ENCODE data around the gene HOXB13. TPM values are rescaled to one million over a fixed set of nuclear protein-coding genes. Genes with fewer than 3 reads are reported as not detected.

HOXB13 gene
- 10 to 100 TPM in 1 of 2 donors, not detected in 1; 11.7 TPM for total RNA-seq

GRCh38 chr17:48728232-48729231 is at the start of gene HOXB13:
Gene HOXB13 (minus strand): TSS chr17:48728750. CDS start chr17:48728593, 157 bp downstream.

GRCh38 chr17:48722915-48723422 is 5.6 kb downstream of the HOXB13 start, which contains the start of gene PRAC2:
Gene PRAC2 (plus strand): TSS chr17:48723185. CDS start chr17:48724411, 1,226 bp downstream.

GRCh38 chr17:48722201-48722907 is 6.2 kb downstream of the HOXB13 start, which contains the start of gene PRAC1:
Gene PRAC1 (minus strand): TSS chr17:48722518. CDS start chr17:48722392, 126 bp downstream.

Small RNA genes within 50 kb of the gene (small RNA-seq; reads per million reads assigned to genes)
- gene AC091179.2 (0 reads per million in 2 donors), gene COX6B1P2 (0 reads per million in 2 donors), gene MIR3185 (0 reads per million in 2 donors), gene RF02132 (0 reads per million in 2 donors), gene RF02133 (0 reads per million in 2 donors), gene RN7SL125P (0 reads per million in 2 donors)

Other genes with a start within 250 kb of the HOXB13 start
- gene HOXB1, start 197.7 kb downstream of the HOXB13 start, total RNA-seq = not detected
- 1 to 10 TPM in 1 of 2 donors, not detected in 1; 5.0 TPM for gene HOXB2, start 183.6 kb downstream of the HOXB13 start, total RNA-seq
- gene HOXB4, start 150.4 kb downstream of the HOXB13 start, total RNA-seq = 1 to 10 TPM in 1 of 2 donors, not detected in 1; 2.0 TPM
- 1 to 10 TPM in 1 of 2 donors, not detected in 1; 2.3 TPM for gene HOXB3, start 138.5 kb downstream of the HOXB13 start, total RNA-seq
- gene HOXB5, start 135.0 kb downstream of the HOXB13 start, total RNA-seq = not detected
- gene HOXB6, start 123.8 kb downstream of the HOXB13 start, total RNA-seq = 1 to 10 TPM in 1 of 2 donors, not detected in 1; 7.0 TPM
- 10 to 100 TPM in 1 of 2 donors, not detected in 1; 10.7 TPM for gene HOXB7, start 117.7 kb downstream of the HOXB13 start, total RNA-seq
- gene HOXB8, start 113.5 kb downstream of the HOXB13 start, total RNA-seq = under 1 TPM in 1 of 2 donors, not detected in 1; 0.33 TPM
- gene HOXB9, start 102.4 kb downstream of the HOXB13 start, total RNA-seq = under 1 TPM in 1 of 2 donors, not detected in 1; under 0.01 TPM
- not detected for gene PRAC1, start 6.2 kb downstream of the HOXB13 start, total RNA-seq
- gene PRAC2, start 5.6 kb downstream of the HOXB13 start, total RNA-seq = 1 to 10 TPM in 1 of 2 donors, not detected in 1; 1.3 TPM
- gene TTLL6, start 88.5 kb upstream of the HOXB13 start, total RNA-seq = 1 to 10 TPM in 1 of 2 donors, not detected in 1; 2.7 TPM
- 10 to 100 TPM; 32.7 to 50.3 TPM for gene CALCOCO2, start 102.3 kb upstream of the HOXB13 start, total RNA-seq
- 10 to 100 TPM; 58.9 to 85.3 TPM for gene ATP5MC1, start 164.0 kb upstream of the HOXB13 start, total RNA-seq
- 100 to 1,000 TPM in 1 of 2 donors, 10 to 100 TPM in 1; 84.3 to 114 TPM for gene UBE2Z, start 179.7 kb upstream of the HOXB13 start, total RNA-seq
- gene SNF8, start 216.1 kb upstream of the HOXB13 start, total RNA-seq = 10 to 100 TPM; 57.1 to 61.3 TPM
- gene GIP, start 239.8 kb upstream of the HOXB13 start, total RNA-seq = not detected

All from melanocyte of skin (primary cell).